GM19324 (cell line): ENCODE results near the gene CD72.

Experiments
- ATAC-seq: cut with Tn5 transposase; IDR thresholded peaks from one replicate; pipeline ENCODE4 v1.9.1; 2021; ENCODE audit warnings: mild to moderate bottlenecking, moderate library complexity; ENCODE audit not compliant: unreplicated experiment, low FRiP score

CD72 gene

DNA sequence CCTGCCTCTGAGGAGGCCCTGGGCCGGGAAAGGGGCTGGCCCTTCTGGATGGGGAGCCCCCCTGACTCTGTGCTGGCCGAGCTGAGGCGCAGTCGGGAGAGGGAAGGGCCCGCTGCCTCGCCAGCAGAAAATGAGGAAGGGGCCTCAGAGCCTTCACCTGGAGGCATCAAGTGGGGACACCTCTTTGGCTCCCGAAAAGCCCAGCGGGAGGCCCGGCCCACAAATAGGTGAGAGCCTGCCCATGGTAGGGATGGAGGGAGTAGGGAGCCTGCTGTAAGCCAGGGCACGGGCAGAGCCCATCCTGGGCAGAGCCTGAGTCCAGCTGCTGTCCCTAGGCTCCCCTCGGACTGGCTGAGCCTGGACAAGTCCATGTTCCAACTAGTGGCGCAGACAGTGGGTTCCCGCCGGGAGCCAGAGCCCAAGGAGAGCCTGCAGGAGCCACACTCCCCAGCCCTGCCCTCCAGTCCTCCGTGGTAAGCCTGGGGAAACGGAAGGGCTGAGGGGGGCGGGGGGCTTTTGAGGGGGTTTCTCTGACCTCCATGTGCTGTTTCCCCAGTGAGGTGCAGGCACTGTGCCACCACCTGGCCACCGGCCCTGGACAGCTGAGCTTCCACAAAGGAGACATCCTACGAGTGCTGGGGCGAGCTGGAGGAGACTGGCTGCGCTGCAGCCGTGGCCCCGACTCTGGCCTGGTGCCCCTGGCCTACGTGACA, 57.4 kb downstream of the CD72 start:
- ATAC-seq: no peak
